Measurements from ENCODE around the gene FKBP4. TPM values are rescaled to one million over a fixed set of nuclear protein-coding genes. Genes with fewer than 3 reads are reported as not detected.

FKBP4 gene
- total and polyA plus RNA-seq, 9 of the 15 experiments (the other 6 are each of a cell fraction or from before 2014, with no cell fraction given), result 16.3 to 154 (median 90.1) TPM

DNA sequence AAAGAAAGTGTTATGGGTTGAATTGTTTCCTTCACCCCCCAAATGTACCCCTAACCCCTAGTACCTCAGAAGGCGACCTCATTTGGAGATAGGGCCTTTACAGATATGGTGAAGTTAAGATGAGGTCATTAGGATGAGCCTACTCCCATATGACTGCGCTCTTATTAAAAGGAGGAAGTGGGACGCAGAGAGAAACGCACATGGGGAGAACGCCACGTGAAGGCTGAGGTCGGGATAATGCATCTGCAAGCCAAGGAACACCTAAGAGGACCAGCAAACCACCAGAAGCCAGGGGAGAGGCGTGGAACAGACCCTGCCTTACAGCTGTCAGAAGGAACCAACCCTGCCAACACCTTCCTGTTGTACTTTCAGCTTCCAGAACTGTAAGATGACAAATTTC lies 41.8 kb downstream of the FKBP4 start (continued):
- TF ChIP-seq MYC (IDR thresholded peaks at IDR 0.05; ENCODE audit: low read depth, low read length), result peak; percentile 36; the same call in 1 of the 2 replicates
- no peak for TF ChIP-seq MYC (CRISPR knock-in tag; IDR thresholded peaks at IDR 0.05; ENCODE audit: borderline replicate concordance, low read depth)
- no peak for TF ChIP-seq POLR2B (IDR thresholded peaks at IDR 0.05; ENCODE audit: low read depth, partially characterized antibody)
- TF ChIP-seq SPI1 (IDR thresholded peaks at IDR 0.05; ENCODE audit: borderline replicate concordance, low read depth, low read length), result peak; percentile 85
- TF ChIP-seq SAP30 (IDR thresholded peaks at IDR 0.05; ENCODE audit: borderline replicate concordance, insufficient read depth, low read depth, low read length, poor library complexity, severe bottlenecking), result no peak
- TF ChIP-seq ZNF232 (CRISPR knock-in tag; IDR thresholded peaks at IDR 0.05), result no peak

DNA sequence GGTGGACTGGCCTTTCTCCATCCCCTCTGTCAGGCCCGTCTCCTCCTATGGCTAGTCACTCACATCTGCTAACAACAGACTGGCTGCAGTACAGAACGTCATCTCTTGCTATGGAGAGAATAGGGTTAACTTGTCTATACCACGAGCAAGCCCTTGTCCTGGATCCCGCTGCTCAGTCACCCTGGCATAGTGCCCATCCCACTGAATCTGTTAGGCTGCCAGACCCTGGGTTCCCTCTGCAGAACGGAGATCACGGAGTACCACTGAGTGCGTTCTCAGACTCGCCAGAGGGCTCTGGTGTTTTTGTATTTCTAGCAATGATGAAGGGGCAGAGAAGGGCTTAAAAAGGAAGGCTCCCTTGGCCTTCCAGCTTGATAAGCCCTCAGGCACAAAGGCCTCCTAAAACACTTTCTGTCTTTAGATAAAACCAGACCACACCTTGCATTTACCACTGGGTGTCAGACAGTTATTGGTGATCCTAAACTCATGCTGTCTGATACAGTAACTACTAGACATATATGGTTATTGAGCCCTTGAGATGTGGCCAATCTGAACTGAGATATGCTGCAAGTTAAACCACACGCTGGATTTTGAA lies 46.4 kb downstream of the FKBP4 start:
- 61% methylated on average over 9 of the region's 9 CpGs for WGBS (ENCODE audit: insufficient coverage, low coverage, missing lambda C conversion rate)
- FAIRE-seq, result no peak

More for the DNA sequence above, 46.4 kb downstream of the FKBP4 start:
- Histone ChIP-seq H3K27ac (ENCODE audit: extremely low read depth, low read depth, low read length) (no peak overlapping the region), H3K4me1 (replicated peaks in 1 of 2; ENCODE audit: control insufficient read depth in 2 of 2, insufficient read depth in 2 of 2, low read length in 2 of 2) (peaks cover 5 to 6% of the 10 kb centered on the region in 2 experiments; a peak in 4 of 5 replicates), H3K27me3 (ENCODE audit: control insufficient read depth in 2 of 2, insufficient read depth in 2 of 2, low read length in 2 of 2) (no peaks in the 10 kb centered on the region), H3K9me3 (replicated peaks; ENCODE audit: control insufficient read depth, insufficient read depth, low read depth, low read length) (no peaks in the 10 kb centered on the region), H3K36me3 (ENCODE audit: control insufficient read depth, insufficient read depth, low read length) (no peaks in the 10 kb centered on the region), H2AFZ (ENCODE audit: low read depth, low read length) (no peak overlapping the region), H3K9me1 (ENCODE audit: control insufficient read depth, insufficient read depth, low read length) (no peaks in the 10 kb centered on the region), H3K4me3 (no peak overlapping the region), H3K9ac (ENCODE audit: insufficient read depth in 1 of 2, low read depth in 2 of 2, low read length in 2 of 2) (no peak overlapping the region), H3K79me2 (ENCODE audit: control insufficient read depth, insufficient read depth, low read length) (no peaks in the 10 kb centered on the region), H3K4me2 (ENCODE audit: insufficient read depth, low read length) (no peak overlapping the region), H4K20me1 (replicated peaks; ENCODE audit: control insufficient read depth, insufficient read depth, low read length) (no peaks in the 10 kb centered on the region)
- BruUV-seq (replicated peaks), result no TSS peak
- ChIA-PET POLR2A (no interaction called here), CTCF (ENCODE audit: low intra/inter-chr PET ratio) (no interaction called here)
- intact Hi-C loops (cut with micrococcal nuclease) (no loop called here), in situ Hi-C loops (cut with MboI) (loop anchor here (5.0 kb wide), 1 partner anchor 196 kb away; no protein-coding TSS in a partner anchor)
- DNase-seq (ENCODE audit: extremely low read depth in 1 of 4, low spot score in 3 of 4) (peak in 1 of 4 experiments; percentile 9), ATAC-seq (no peak)
- TF ChIP-seq, protein P1, sequence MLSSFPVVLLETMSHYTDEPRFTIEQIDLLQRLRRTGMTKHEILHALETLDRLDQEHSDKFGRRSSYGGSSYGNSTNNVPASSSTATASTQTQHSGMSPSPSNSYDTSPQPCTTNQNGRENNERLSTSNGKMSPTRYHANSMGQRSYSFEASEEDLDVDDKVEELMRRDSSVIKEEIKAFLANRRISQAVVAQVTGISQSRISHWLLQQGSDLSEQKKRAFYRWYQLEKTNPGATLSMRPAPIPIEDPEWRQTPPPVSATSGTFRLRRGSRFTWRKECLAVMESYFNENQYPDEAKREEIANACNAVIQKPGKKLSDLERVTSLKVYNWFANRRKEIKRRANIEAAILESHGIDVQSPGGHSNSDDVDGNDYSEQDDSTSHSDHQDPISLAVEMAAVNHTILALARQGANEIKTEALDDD (IDR thresholded peaks at IDR 0.05), result 0 out of 2 replicates have a peak, but pooled peaks have one; percentile 17
- TF ChIP-seq NRF1 (conservative IDR thresholded peaks at IDR 0.05 in 1 of 2, IDR thresholded peaks at IDR 0.05 in 1 of 2) (no peak), GTF2A2 (tag; IDR thresholded peaks at IDR 0.05) (no peak), HNRNPLL (IDR thresholded peaks at IDR 0.05; ENCODE audit: low read depth, low read length, poor library complexity, severe bottlenecking) (no peak), PHF8 (IDR thresholded peaks at IDR 0.05; ENCODE audit: borderline replicate concordance, low read length) (no peak), NR1H2 (CRISPR knock-in tag; IDR thresholded peaks at IDR 0.05) (no peak), RBFOX2 (IDR thresholded peaks at IDR 0.05; ENCODE audit: low read depth, low read length) (no peak)
- TF ChIP-seq, protein P2, sequence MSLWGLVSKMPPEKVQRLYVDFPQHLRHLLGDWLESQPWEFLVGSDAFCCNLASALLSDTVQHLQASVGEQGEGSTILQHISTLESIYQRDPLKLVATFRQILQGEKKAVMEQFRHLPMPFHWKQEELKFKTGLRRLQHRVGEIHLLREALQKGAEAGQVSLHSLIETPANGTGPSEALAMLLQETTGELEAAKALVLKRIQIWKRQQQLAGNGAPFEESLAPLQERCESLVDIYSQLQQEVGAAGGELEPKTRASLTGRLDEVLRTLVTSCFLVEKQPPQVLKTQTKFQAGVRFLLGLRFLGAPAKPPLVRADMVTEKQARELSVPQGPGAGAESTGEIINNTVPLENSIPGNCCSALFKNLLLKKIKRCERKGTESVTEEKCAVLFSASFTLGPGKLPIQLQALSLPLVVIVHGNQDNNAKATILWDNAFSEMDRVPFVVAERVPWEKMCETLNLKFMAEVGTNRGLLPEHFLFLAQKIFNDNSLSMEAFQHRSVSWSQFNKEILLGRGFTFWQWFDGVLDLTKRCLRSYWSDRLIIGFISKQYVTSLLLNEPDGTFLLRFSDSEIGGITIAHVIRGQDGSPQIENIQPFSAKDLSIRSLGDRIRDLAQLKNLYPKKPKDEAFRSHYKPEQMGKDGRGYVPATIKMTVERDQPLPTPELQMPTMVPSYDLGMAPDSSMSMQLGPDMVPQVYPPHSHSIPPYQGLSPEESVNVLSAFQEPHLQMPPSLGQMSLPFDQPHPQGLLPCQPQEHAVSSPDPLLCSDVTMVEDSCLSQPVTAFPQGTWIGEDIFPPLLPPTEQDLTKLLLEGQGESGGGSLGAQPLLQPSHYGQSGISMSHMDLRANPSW (CRISPR knock-in tag; IDR thresholded peaks at IDR 0.05), result no peak
- TF ChIP-seq, protein P3, sequence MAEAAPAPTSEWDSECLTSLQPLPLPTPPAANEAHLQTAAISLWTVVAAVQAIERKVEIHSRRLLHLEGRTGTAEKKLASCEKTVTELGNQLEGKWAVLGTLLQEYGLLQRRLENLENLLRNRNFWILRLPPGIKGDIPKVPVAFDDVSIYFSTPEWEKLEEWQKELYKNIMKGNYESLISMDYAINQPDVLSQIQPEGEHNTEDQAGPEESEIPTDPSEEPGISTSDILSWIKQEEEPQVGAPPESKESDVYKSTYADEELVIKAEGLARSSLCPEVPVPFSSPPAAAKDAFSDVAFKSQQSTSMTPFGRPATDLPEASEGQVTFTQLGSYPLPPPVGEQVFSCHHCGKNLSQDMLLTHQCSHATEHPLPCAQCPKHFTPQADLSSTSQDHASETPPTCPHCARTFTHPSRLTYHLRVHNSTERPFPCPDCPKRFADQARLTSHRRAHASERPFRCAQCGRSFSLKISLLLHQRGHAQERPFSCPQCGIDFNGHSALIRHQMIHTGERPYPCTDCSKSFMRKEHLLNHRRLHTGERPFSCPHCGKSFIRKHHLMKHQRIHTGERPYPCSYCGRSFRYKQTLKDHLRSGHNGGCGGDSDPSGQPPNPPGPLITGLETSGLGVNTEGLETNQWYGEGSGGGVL (CRISPR knock-in tag; IDR thresholded peaks at IDR 0.05), result no peak
